HG03103 (cell line): ENCODE data around the gene C19orf25.

Experiments used
- ATAC-seq: cut with Tn5 transposase; IDR thresholded peaks from one replicate; pipeline ENCODE4 v1.9.1; 2021; ENCODE audit warnings: low read depth; ENCODE audit not compliant: unreplicated experiment

Gene C19orf25

DNA sequence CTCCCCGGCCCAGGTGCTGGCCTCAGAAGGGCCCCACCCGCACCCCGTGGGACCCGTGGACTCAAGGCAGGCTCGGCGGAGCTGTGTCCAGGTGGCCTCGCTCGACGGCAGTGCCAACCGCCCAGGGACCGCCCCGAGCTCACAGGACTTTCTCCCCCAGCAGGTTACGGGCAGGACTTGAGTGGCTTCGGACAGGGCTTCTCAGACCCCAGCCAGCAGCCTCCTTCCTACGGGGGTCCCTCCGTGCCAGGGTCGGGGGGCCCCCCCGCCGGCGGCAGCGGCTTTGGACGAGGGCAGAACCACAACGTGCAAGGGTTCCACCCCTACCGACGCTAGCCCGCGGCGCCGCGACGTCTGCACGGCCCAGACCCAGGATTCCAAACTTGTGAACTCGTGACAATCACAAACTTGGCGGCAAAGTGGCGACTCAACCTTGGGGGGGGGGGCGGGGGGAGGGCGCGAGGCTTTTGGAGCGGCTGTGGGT is 44.4 kb downstream of the C19orf25 start:
- ATAC-seq = no peak

DNA sequence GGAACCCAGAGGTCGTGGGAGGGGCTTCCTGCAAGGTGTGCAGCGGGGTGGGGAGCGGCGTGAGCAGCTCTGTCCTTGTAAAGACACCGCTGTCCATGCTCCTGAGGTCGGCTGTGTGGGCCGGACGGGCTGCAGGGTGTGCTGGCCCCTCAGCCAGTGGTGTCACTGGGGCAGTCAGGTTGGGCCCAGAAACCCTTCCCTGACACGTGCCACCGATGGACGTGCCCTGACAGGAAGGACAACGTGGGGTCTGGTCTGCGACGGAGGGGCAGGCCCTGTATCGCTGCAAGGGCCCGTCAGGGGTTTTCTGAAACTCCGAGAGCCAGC is 45.0 kb downstream of the C19orf25 start:
- no peak for ATAC-seq

DNA sequence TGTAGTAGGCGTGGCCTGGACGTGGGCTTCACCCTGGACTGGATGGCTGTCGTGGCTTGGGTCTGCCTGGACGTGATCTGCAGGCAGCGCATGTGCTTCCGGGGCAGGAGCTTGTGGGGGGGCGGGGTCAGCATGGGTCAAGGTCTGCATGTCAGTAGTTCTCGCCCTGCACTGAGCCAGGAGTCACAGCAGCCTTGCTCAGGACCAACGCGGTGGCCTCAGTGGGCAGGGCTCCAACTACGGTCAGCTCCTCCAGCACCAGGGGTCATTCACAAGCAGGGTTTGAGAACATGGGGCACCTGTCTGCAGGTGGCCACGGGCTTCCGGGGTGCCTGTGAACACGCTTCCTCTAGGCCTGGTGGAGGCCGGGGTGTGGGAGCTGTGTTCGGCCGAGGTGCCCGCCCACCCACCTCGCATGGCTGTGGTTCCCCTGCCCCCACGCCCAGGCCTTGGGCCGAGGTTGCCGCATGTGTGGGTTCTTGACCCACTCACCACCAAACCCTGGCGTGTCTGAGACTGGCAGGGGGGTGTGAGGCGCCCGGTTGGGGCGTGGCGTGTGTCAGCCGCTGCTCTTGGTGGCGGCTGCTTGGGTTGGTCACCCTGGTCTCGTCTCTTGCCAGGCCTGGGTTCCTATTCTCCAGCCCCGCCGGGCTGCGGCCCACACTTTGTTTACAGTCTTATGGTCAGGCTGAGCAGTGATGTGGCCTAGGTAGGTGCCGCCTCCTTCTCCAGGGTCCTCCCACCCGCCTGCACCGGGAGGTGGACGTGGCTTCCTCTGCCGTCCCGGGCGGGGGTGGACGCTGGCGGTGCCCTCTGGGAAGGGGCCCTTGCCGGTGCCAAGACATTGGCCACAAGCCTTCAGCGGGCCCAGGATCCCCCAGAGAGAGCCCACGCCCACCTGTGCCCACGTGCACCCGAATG is 45.6 kb downstream of the C19orf25 start:
- ATAC-seq = no peak

DNA sequence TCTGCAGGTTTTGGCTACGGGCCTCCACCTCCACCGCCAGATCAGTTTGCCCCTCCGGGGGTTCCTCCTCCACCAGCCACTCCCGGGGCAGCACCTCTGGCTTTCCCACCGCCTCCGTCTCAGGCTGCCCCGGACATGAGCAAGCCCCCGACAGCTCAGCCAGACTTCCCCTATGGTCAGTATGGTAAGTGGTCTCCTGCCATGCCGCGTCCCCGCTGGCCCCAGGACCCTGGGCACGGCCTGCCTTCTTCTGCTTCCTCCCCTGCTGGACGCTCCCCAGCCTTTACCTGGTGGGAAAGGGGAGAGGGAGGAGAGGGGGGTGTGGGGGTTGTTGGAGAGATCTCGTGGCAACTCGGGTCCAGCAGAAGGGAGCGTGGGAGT is 46.5 kb downstream of the C19orf25 start:
- no peak for ATAC-seq

DNA sequence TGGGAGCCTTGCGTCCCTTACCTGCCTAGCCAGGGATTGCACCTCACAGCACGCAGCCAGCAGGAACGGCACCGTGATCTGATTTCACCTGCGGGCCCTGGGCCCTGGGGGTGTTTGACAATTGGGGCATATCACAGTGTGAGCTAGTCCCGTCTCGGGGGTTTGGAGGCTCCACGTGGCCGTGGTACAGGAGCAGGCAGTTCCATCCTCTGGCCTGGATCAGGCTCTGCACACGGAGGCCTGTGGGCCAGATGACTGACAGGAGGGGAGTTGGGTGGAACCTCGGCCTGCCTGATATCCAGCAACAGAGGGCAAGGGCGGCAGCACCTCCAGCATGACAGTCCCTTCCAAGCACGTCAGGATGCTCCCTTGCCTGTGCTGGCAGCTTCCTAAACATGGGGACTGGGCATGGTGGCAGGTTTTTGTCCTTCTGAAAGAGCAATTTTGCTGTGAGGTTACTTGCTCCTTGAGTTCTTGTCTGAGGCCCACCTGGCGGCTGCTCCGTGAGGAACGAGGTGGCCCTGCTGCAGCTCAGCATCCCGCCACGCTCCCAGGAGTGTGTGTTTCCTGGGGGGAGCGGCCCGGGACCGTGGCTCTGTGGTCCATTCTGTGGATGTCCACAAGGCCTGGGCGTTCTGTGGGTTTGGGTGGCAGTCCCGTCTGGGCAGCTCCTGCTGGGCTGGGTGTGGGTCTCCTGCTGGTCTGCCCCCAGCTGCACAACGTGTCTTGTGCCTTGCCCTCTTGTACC is 47.1 kb downstream of the C19orf25 start:
- ATAC-seq = no peak

DNA sequence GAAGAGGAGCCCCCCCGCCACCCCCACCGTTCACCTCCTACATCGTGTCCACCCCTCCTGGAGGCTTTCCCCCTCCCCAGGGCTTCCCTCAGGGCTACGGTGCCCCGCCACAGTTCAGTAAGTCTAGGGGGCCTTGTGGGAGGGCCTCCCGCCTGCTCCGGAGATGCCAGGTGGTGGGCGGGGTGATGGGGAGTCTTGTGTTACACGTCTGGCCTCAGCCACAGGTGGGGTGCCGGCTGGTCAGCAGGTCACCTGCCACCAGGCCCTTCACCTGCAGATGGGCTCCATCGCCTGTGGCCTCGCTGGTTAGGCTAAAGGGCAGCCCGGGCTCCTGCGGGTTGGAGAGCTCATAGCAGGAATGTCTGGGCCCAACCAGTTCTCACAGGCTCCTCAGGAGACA is 48.8 kb downstream of the C19orf25 start:
- no peak for ATAC-seq

DNA sequence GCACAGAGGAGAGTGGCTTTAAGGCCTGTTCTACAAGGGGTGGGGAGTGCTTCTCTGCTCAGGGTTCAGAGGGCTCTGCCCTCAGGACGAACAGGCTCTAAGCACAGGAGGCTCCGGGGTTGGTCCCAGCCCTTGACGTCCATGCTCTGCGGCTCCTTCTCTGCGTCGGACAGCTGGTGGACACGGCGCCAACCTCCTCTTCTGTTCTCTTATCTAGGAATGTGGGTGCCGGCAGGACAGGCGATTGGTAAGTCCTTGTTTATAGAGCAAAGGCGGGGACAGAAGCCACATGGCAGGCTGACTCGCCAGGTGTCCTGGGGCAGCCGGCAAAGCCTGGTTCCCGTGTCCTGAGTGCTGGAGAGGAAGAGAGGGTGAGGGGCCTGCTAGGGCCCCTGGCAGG is 49.3 kb downstream of the C19orf25 start:
- no peak for ATAC-seq

DNA sequence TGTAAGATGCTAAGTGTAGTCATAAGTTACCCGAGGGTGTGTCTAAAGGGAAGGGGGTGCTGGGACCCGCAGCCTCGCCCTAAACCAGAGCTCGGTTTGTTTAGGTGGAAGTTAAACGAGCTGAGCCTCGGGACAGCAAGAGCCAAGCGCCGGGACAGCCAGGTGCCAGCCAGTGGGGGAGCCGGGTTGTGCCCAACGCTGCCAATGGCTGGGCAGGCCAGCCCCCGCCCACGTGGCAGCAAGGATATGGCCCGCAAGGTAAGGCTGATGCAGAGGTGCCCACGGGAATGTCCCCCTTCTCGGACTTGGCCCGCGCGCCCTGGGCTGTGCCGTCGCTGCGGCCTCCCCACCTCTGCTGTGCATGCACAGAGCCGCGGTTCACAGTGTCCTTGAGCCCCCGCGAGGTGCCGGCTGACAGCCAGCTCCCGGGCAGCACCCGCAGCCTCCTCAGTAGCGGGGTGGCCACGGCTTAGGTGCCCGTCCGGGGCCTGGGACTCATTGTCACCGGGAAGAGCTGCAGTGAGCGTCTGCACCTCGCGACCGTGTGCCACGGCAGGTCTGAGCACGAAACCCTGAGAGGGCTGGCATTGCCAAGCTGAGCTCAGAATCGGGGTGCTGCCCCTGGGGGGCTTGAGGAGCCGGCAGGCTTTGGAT is 50.1 kb downstream of the C19orf25 start:
- ATAC-seq = no peak

DNA sequence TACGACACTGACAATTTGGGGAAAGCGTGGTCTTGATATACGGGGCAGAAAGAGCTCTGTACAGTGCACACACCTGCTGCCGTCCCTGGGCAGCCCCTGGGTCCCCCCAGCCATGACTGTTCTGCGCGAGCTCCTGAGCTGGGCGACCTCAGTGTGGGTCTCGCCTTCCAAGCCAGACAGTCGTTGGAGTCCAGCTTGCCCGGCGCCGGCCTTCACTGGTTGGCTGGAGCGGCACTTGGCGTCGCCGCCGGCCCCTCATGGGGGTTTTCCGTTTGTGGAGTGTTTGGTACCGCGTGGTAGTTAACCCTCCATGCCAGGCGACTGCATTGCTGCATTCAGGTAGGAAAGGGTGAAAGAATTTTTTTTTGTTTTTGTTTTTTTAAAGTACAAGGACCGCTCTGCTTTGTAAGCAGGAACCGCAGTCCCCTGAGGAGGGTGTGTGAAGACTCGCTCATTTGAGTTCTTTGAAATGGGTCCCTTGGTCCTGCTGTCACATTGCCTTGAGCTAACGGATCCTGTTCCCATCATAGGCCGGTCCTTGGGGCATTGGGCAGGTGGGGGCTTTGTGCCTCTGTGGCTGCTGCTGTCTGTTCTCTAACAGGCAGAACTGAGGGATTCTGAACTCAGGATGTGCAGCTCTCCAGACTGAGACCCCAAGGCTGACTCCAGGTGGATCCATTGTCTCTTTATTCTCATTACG is 51.6 kb downstream of the C19orf25 start:
- ATAC-seq = no peak

DNA sequence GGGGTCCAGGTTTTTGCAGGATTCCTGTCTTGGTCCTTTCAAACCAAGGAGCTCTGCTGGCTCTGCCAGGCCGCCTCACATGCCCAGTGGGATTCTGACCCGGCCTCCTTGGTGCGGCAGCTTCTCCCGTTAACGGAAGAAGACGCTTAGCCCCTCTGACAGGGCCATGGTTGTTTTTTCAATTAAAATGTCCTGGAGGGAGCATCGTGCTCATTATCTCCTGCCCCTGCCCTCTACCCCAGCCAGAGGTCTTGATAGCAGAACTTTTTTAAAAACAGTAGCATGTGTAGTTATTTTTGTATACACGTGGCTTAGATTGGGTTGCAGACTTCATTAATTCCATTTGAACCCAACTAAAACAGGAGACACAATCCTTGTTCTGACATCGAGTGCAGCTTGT is 52.3 kb downstream of the C19orf25 start:
- ATAC-seq = no peak

DNA sequence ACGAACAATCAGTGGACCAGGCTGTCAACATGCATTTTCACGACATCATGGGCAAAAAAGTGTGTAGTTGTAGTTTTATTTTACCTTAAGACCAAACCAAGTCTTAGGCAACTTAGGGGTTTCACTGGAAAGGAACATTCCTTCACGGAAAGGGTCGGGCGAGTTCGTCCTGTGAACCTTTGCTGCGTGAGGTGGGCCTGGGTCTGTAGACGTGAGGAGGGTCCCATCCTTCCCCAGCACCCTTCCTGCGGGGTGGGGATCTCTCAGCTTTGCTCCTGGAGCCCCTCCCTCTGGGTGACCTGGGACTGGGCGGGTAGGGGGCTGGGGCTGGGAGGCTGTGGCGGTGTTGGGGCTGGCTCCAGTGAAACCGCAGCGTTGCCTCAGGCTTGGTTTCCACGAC is 53.1 kb downstream of the C19orf25 start:
- ATAC-seq = no peak

DNA sequence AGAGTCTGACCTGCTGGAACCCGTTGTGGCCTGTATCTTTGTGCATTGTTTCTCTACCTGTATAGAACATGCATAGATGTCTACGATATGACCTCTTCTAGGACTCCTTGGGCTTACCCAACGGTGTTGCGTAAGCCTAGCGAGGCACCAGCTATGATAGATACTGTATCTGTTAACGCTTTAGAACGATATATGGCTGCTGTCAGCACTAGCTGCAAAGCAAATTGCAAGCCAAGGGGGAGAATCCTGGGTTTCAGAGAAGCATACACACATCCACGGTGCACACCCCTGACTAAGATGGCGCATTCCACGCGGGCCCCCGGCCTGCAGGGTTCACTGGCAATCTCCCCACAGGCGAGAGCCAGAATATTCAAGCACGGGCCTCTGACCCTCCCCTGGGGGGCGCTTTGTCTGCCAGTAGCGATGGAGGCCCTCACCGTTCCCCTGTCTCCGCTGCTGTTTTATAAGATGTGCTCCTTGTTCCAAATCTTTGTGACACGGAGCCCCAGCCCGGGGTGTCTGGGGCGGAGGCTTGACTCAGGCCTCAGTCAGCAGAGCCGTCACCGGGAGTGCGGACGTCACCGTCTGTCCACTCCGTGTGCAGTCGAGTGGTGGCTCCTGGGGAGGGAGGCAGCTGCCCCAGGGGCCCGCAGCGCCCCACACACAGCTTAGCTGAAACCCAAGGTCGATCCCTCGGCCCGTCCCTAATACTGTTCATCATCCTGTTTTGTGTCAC is 53.7 kb downstream of the C19orf25 start:
- no peak for ATAC-seq

DNA sequence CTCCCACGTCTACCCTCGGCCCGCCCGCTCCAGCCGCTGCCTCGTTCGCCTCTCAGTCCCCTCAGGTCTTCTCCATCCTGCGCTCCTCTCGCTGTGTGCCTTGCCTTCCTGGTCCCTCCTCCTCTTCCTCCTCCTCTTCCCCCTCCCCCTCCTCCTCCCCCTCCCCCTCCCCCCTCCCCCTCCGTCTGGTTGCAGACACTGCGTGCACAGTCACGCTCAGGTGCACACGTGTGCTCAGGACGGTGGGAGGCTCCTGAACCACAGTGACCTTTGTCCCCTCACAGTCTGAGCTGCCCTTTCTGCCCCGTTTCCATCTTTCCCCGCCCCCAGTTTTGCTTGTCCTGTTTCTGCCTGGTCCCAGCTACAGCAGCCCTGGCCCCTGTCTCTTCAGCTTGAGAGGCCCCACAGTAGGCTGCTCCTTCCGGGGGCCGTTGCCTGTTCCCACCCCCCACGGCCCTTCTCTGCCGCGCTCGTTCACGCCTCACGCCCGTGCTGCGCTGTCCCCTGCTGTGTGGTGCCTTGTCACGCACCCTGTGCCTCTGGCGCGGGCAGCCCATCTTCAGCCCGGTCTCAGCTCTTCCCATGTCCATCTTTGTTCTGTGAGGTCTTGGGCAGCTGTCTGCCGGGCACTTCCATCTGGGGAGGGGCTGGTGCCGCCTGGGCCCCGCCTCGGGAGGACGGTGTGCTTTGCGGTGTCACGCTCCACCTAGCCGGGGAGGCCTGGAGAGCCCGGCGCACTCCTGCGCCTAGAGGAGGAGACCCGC is 54.6 kb downstream of the C19orf25 start:
- no peak for ATAC-seq

DNA sequence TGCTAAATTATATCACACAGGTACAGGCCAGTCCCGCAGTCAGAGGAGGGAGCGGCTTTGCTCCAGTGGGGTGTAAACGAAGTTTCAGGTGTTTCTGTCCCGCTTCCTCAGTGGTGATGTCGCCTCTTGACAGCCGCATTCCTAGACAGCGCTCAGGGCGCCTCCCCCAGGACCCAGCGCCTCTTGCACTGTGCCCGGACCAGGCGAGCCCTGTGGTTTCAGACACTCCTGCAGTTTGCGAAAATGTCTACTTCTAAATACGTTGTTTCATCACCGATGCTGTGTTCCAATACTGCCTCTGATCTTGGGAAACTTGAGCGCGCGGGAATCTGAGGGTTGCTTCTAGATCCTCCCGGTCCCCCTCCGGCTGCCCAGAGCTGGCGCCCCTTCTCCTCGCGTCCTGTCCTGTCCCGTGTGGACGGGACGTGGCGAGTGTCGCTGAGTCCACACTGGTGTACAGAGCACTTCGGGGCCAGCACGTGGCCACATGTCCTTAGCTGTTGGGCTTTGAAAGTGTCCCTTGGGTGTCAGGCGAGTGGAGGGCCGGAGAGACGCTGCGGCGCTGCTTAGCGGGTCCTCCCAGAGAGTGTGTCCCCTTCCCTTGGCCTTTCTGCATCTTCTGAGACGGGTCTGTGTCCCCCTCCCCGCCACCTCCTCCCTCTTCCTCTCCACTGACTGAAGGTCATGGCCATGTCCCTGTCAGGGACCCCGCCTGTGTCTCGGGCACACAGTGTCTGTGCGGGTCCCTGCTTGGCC is 55.4 kb downstream of the C19orf25 start:
- no peak for ATAC-seq
